H9 (cell line): Measurements from ENCODE around the gene MAN1A1. TPM values are rescaled to one million over a fixed set of nuclear protein-coding genes. Genes with fewer than 3 reads are reported as not detected.

Source experiments
- DNase-seq: peaks from one replicate; pipeline ENCODE4 v3.0.0-alpha.2; 2017
- H2AFZ ChIP-seq: one replicate; pipeline ENCODE4 v1.6.1; 2013; ENCODE audit warnings: mild to moderate bottlenecking, low read length, control low read depth, moderate library complexity
- H2AK5ac ChIP-seq: 2 replicates; pipeline ENCODE4 v1.6.1; 2013; ENCODE audit warnings: low read length, control low read depth, mixed read lengths; ENCODE audit not compliant: insufficient read length
- H2BK120ac ChIP-seq: one replicate; pipeline ENCODE4 v1.6.1; 2013; ENCODE audit warnings: low read depth, mild to moderate bottlenecking, low read length, control low read depth, inconsistent platforms; ENCODE audit not compliant: poor library complexity, severe bottlenecking
- H2BK12ac ChIP-seq: 2 replicates; pipeline ENCODE4 v1.6.1; 2013; ENCODE audit warnings: low read length, control low read depth, mixed read lengths, low read depth; ENCODE audit not compliant: insufficient read length
- H2BK15ac ChIP-seq: 2 replicates; pipeline ENCODE4 v1.6.1; 2013; ENCODE audit warnings: low read depth, low read length, control low read depth
- H2BK20ac ChIP-seq: one replicate; pipeline ENCODE4 v1.6.1; 2013; ENCODE audit warnings: low read depth, mild to moderate bottlenecking, low read length, control low read depth, inconsistent platforms; ENCODE audit not compliant: poor library complexity, severe bottlenecking
- H2BK5ac ChIP-seq: 2 replicates; pipeline ENCODE4 v1.6.1; 2013; ENCODE audit warnings: low read length, control low read depth, mixed read lengths; ENCODE audit not compliant: insufficient read length
- H3K14ac ChIP-seq: 2 replicates; pipeline ENCODE4 v1.6.1; 2013; ENCODE audit warnings: low read length, control low read depth; ENCODE audit not compliant: insufficient read depth
- H3K18ac ChIP-seq: 2 replicates; pipeline ENCODE4 v1.6.1; 2013; ENCODE audit warnings: low read depth, mild to moderate bottlenecking, mixed read lengths, low read length, control low read depth; ENCODE audit not compliant: insufficient read length
- H3K23ac ChIP-seq: 2 replicates; pipeline ENCODE4 v1.6.1; 2013; ENCODE audit warnings: low read length, control low read depth, mixed read lengths, low read depth; ENCODE audit not compliant: insufficient read length
- H3K23me2 ChIP-seq: 2 replicates; pipeline ENCODE4 v1.6.1; 2013; ENCODE audit warnings: low read depth, mild to moderate bottlenecking, mixed read lengths, low read length, control low read depth; ENCODE audit not compliant: insufficient read length, poor library complexity, severe bottlenecking
- H3K27ac ChIP-seq: 2 replicates; pipeline ENCODE4 v1.5.1; 2013; ENCODE audit warnings: low read length, control low read depth, mixed read lengths, low read depth; ENCODE audit not compliant: insufficient read length
- H3K27me3 ChIP-seq: 2 replicates; pipeline ENCODE4 v1.6.1; 2013; ENCODE audit warnings: low read length, control low read depth, inconsistent platforms; ENCODE audit not compliant: insufficient read depth
- H3K4ac ChIP-seq: 2 replicates; pipeline ENCODE4 v1.6.1; 2013; ENCODE audit warnings: low read depth, mild to moderate bottlenecking, control low read depth, inconsistent platforms, low read length, moderate library complexity
- H3K4me1 ChIP-seq: 2 replicates; pipeline ENCODE4 v1.6.1; 2013; ENCODE audit warnings: low read length, control low read depth, inconsistent platforms; ENCODE audit not compliant: insufficient read depth
- H3K4me2 ChIP-seq: 2 replicates; pipeline ENCODE4 v1.6.1; 2013; ENCODE audit warnings: low read length, control low read depth, mixed read lengths; ENCODE audit not compliant: insufficient read length, insufficient read depth
- H3K56ac ChIP-seq: 2 replicates; pipeline ENCODE4 v1.6.1; 2013; ENCODE audit warnings: low read depth, mild to moderate bottlenecking, mixed read lengths, low read length, control low read depth; ENCODE audit not compliant: insufficient read length
- H3K79me1 ChIP-seq: 2 replicates; pipeline ENCODE4 v1.6.1; 2013; ENCODE audit warnings: low read depth, mild to moderate bottlenecking, moderate library complexity, low read length, control low read depth, inconsistent platforms; ENCODE audit not compliant: insufficient read depth, poor library complexity, severe bottlenecking
- H3K79me2 ChIP-seq: 2 replicates; pipeline ENCODE4 v1.6.1; 2013; ENCODE audit warnings: low read length, control low read depth, inconsistent platforms; ENCODE audit not compliant: insufficient read depth
- H3K9ac ChIP-seq: 2 replicates; pipeline ENCODE4 v1.6.1; 2013; ENCODE audit warnings: low read length, control low read depth, mixed read lengths; ENCODE audit not compliant: insufficient read length; ENCODE audit errors: extremely low read depth
- H3K9me3 ChIP-seq: one replicate; pipeline ENCODE4 v1.6.1; 2013; ENCODE audit warnings: low read depth, low read length, inconsistent platforms; ENCODE audit not compliant: control insufficient read depth
- H3T11ph ChIP-seq: one replicate; pipeline ENCODE4 v1.6.1; 2013; ENCODE audit warnings: mild to moderate bottlenecking, low read length, control low read depth, inconsistent platforms
- H4K20me1 ChIP-seq: one replicate; pipeline ENCODE4 v1.6.1; 2013; ENCODE audit not compliant: control insufficient read depth, insufficient read length, insufficient read depth
- H4K5ac ChIP-seq: 2 replicates; pipeline ENCODE4 v1.6.1; 2013; ENCODE audit warnings: low read depth, mild to moderate bottlenecking, mixed read lengths, low read length, control low read depth; ENCODE audit not compliant: insufficient read length
- H4K8ac ChIP-seq: replicated peaks from 2 replicates; pipeline ENCODE4 v1.6.1; 2013; ENCODE audit warnings: low read length, control low read depth, mixed read lengths, low read depth; ENCODE audit not compliant: insufficient read length
- H4K91ac ChIP-seq: 2 replicates; pipeline ENCODE4 v1.6.1; 2013; ENCODE audit warnings: low read depth, mild to moderate bottlenecking, moderate library complexity, mixed read lengths, low read length, control low read depth; ENCODE audit not compliant: insufficient read length
- H3K27ac Mint-ChIP-seq, 3 experiments: 2 replicates in 2 of 3; 3 replicates in 1 of 3; pipeline ENCODE4 v1.8.0; 2020 to 2021; ENCODE audit warnings: mixed read lengths in 3 of 3, mild to moderate bottlenecking in 1 of 3, moderate library complexity in 1 of 3
- H3K27me3 Mint-ChIP-seq: 2 replicates; pipeline ENCODE4 v1.8.0; 2021; ENCODE audit warnings: low read depth, mild to moderate bottlenecking, moderate library complexity, mixed read lengths
- H3K36me3 Mint-ChIP-seq, 3 experiments: 2 replicates in 2 of 3; 3 replicates in 1 of 3; pipeline ENCODE4 v1.8.0; 2020 to 2021; ENCODE audit warnings: low read depth in 3 of 3, mixed read lengths in 3 of 3; ENCODE audit not compliant: insufficient read depth in 1 of 3
- H3K4me1 Mint-ChIP-seq, 2 experiments: 2 replicates each; pipeline ENCODE4 v1.8.0; 2020; ENCODE audit warnings: mixed read lengths in 2 of 2
- H3K4me3 Mint-ChIP-seq, 2 experiments: 2 replicates in 1 of 2; 3 replicates in 1 of 2; pipeline ENCODE4 v1.8.0; 2020 to 2021; ENCODE audit warnings: mild to moderate bottlenecking in 2 of 2, mixed read lengths in 2 of 2, moderate library complexity in 1 of 2
- H3K9me3 Mint-ChIP-seq, 2 experiments: 2 replicates in 1 of 2; 3 replicates in 1 of 2; pipeline ENCODE4 v1.8.0; 2020; ENCODE audit warnings: mild to moderate bottlenecking in 2 of 2, mixed read lengths in 2 of 2, moderate library complexity in 1 of 2
- CTCF ChIP-seq: fragments of 200-600 bp; sonication (generic); conservative IDR thresholded peaks from 3 replicates; pipeline ENCODE4 v1.8.0; 2021; ENCODE audit warnings: antibody characterized with exemption, mild to moderate bottlenecking
- WGBS: extraction: QIAGEN DNeasy Blood & Tissue Kit; methylation state at CpG from one replicate; pipeline ENCODE4 v1.1.7; 2013; ENCODE audit warnings: missing lambda C conversion rate, low lambda C conversion rate, mixed read lengths; ENCODE audit not compliant: insufficient read length; ENCODE audit errors: extremely low coverage; 5-methylcytosine and 5-hydroxymethylcytosine counted together
- total RNA-seq: library from RNA; stranded (reverse); gene quantifications from 2 replicates; pipeline ENCODE4 v1.2.1, GENCODE V29; 2021

MAN1A1 gene
- total RNA-seq, 1 experiment from 2014 or later = 1.6 TPM

DNA sequence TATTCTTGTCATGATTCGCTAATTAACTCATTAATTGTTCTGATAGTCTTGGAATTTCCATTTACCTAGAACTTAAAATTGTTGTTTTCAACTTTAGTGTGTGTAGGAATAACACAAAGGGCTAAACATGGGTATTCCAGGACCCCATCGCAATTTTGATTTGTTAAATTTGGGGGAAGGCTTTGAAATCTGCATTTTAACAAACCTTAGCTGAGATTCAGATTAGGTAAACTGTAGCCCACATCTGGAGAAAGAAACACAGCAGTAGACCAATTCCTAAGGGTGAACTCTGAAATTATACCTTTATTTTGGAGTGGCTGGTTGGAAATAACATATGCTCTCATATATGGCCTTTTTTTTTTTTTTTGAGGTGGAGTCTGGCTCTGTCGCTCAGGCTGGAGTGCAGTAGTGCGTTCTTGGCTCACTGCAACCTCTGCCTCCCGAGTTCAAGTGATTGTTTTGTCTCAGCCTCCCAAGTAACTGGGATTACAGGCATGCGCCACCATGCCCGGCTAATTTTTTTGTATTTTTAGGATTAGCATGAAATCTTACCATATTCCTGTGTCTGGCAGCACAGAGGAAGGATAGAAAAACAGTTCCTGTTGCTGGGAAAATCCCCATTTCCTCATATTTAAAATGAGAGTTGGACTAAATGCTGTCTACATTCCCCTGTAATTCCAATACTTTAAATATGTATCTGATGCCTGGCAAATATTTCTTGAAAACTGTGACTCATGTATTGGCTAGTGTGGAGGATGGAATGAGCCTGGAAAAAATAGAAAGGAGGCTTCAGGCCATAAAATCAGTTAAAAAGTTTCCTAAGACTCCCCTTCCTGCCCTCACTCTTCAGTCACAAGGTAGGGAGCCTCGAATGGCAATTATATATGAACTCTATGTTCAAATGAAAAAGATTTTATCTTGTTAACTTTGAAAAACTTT is 174.4 kb downstream of the MAN1A1 start:
- Mint-ChIP-seq H3K27me3 (no peaks in the 10 kb centered on the region), H3K36me3 (no peaks in the 10 kb centered on the region), H3K27ac (no peak overlapping the region; a peak in 1 of 7 replicates), H3K4me1 (no peaks in the 10 kb centered on the region; a peak in 1 of 4 replicates), H3K9me3 (no peaks in the 10 kb centered on the region), H3K4me3 (no peak overlapping the region)
- Histone ChIP-seq H3K23me2 (no peaks in the 10 kb centered on the region), H4K8ac (no peak overlapping the region), H2AFZ (no peak overlapping the region), H4K5ac (no peak overlapping the region), H3K4me1 (no peaks in the 10 kb centered on the region), H3K27ac (no peak overlapping the region), H4K20me1 (no peaks in the 10 kb centered on the region), H2AK5ac (no peak overlapping the region), H3K14ac (no peak overlapping the region), H3K9me3 (no peaks in the 10 kb centered on the region), H3K56ac (no peak overlapping the region), H2BK120ac (no peak overlapping the region), H3K79me2 (no peaks in the 10 kb centered on the region), H3K18ac (no peak overlapping the region), H2BK15ac (no peak overlapping the region), H2BK20ac (no peak overlapping the region), H2BK5ac (no peak overlapping the region), H3K9ac (no peak overlapping the region), H3T11ph (no peak overlapping the region), H4K91ac (no peak overlapping the region), H2BK12ac (no peak overlapping the region), H3K23ac (no peak overlapping the region), H3K4me2 (no peak overlapping the region), H3K79me1 (no peaks in the 10 kb centered on the region), H3K4ac (no peak overlapping the region), H3K27me3 (no peaks in the 10 kb centered on the region)
- no CpG with 5 or more reads among the region's 8 CpGs for WGBS
- no peak for TF ChIP-seq CTCF
- DNase-seq = no peak
